HG03103 (cell line): ENCODE data around the gene TNKS1BP1.
"Not testable (repeated sequence)": the region's sequence is repeated elsewhere in the genome, so short reads cannot be mapped to it uniquely, and the experiment has no call there.

Experiments used
- ATAC-seq: cut with Tn5 transposase; IDR thresholded peaks from one replicate; pipeline ENCODE4 v1.9.1; 2021; ENCODE audit warnings: low read depth; ENCODE audit not compliant: unreplicated experiment

The TNKS1BP1 gene

DNA sequence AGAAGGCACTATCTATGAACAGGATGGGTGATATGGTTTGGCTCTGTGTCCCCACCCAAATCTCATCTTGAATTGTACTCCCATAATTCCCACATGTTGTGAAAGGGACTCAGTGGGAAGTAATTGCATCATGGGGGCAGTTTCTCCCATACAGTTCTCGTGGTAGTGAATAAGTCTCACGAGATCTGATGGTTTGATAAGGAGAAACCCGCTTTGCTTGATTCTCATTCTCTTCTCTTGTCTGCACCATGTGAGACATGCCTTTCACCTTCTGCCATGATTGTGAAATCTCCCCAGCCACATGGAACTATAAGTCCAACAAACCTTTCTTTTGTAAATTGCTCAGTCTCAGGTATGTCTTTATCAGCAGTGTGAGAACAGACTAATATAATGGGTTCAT, 28.5 kb downstream of the TNKS1BP1 start:
- ATAC-seq = not testable (repeated sequence)

DNA sequence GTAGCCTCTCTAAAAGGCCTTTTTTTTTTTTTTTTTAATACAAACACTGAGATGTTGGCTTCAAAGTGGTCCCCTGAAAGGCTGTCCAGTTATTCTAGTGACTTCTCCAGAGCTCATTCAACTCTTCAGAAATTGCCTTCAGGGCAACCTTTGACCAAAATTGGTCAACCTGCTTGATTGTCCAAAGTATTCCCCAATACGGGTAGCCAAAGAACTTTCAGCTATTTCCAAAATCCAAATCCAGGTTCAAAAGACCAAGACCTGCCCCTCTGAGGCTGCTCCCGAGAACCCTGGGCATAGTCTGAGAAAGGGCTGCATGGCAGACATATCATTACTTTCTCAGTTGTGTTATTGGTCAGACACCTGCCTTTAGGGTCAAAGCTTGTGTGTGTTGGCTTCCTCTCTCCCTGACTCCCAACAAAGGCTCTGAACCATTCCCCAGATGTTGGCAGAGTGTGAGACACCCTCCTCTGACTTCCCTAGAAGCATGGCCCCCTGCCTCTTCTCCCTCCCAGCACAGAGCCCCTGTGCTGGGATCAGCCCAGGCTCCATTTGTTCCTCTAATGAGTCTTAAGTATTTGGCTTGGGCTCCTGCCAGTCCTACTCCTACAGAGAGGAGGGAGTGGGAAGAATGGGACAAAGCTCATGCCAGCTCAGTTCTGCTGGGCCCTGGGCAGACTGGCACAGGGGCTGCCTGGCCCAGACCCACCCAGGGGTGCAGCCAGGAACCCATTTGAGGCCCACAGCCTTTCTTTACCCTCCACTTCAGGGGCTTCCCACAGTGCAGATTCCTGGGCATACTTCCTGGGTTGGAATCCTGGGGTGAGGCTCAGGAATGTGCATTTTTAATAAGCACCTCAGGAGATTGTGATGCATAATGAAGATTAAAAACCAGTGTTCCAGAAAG, 30.3 kb downstream of the TNKS1BP1 start:
- ATAC-seq = no peak

DNA sequence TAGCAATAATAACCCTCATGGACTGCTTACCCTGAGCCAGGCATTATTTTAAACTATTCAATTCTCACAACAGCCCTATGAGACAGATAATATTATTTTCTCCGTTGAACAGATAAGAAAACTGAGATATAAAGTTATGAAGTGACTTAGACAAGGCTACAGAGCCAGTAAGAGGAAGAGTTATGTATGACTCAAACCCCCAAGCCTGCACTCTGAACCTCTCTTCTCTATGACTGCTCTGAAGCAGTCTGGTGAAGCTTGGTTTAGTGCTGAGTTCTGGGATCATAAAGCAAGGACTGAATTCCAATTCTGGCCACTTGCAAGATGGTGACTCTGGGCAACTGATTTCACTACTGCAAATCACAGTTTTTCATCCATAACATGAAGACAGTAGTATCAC, 34.5 kb downstream of the TNKS1BP1 start:
- ATAC-seq = no peak

DNA sequence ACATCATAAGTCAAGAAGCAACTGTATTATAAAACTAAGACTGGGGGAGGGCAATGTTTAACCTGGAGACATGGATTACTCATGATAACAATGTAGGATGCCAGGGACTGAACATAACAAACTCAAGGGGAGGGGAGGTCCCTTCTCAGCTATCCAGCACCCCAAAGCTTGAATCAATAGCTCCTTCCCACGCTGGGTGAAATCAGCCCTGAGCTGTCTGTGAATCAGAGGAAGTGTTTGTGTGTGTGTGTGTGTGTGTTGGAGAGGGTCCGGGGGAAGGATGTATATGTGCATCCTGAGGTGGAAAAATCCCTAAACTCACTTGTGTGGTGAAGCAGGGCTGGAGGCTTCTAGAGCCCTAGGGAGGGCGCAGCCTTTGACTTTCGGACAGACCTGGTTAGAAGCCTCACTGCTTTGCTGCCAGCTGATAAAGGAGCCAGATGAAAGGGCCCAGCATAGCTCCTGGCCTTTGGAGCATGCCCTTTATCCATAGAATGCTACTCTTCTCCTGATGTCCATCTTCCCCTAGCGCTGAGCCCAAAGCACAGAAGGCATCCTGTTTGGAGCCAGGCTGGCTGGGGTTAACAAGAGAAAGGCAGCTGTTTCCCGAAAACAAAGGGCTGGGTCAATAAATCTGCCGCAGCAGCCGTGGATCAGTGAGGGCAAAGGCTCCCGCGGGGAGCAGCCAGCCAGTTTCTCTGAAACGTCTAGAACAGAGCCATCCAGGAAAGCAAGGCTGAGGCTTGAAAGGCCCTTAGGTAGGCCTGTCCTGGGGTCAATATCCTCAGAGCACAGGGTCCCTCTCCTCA, 35.8 kb downstream of the TNKS1BP1 start:
- ATAC-seq = no peak

DNA sequence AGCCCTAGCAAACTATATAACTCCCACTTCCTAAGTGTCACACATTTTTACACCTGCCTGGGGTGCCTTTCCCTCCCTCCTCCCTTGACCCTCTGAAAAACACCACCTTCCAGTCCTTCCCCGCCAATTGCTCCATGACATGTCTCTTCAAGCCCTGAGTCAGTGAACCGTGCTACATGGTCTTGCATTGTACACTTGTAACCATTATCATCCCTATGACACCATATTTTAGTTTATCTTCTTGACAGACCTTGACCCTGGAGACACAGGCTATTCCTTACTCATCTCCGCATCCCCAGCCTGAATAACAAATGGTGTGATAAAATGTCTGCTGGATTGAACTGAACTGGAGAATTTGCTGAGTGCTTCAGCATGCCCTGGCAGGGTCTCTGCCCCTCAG, 36.9 kb downstream of the TNKS1BP1 start:
- ATAC-seq = no peak

DNA sequence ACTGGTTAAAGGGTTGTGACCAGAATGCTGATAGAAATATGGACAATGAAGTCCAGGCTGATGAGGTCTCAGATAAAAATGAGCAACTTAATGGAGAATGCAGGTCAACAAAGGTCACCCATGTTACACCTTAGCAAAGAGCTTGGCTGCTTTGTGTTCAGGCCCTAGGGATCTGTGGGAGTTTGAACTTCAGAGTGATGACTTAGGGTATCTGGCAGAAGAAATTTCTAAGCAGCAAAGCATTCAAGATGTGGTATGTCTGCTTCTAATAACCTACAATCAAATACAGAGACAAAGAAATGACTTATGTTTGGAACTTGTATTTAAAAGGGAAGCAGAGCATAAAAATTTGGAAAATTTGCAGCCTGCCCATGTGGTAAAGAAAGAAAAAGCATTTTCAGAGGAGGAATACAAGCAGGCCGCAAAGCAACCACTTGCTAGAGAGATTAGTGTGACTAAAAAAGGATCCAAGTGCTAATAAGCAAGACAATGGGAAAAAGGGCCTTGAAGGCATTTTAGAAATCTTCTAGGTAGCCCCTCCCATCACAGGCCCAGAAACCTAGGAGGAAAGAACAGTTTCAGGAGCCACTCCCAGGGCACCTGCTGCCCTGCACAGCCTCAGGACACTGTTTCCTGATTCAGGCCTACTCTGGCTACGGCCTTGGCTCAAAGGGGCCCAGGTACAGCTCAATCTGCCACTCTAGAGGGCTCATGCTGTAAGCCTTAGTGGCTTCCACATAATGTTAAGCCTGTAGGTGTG, 41.3 kb downstream of the TNKS1BP1 start:
- ATAC-seq = no peak

DNA sequence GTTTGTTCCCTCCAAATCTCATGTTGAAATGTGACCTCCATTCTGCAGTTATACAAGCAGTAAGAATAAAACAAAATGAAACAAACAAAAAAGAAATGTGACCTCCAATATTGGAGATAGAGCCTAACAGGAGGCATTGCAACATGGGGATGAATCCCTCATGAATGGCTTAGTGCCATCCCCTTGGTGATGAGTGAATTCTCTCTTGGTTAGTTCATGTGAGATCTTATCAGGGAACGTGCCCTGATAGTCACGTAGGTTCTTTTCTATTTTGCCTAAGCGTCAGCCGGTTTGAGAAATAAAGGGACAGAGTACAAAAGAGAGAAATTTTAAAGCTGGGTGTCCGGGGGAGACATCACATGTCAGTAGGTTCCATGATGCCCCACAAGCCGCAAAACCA, 43.2 kb downstream of the TNKS1BP1 start:
- ATAC-seq = not testable (repeated sequence)

DNA sequence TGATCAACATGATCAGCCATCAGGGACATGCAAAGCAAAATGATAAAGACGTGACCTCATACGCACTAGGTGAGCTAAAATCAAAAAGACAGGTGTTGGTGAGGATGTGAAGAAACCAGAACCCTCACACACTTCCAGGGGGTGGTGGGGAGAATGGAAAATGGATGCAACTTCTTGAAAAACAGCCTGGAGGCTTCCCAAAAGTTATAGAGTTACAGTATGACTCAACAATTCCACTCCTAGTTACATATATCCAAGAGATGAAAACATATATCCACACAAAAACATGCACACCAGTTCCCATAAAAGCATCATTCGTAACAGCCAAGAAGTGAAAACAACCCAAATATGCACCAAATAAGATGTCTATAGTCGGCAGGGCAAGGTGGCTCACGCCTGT, 45.6 kb downstream of the TNKS1BP1 start:
- no peak for ATAC-seq

DNA sequence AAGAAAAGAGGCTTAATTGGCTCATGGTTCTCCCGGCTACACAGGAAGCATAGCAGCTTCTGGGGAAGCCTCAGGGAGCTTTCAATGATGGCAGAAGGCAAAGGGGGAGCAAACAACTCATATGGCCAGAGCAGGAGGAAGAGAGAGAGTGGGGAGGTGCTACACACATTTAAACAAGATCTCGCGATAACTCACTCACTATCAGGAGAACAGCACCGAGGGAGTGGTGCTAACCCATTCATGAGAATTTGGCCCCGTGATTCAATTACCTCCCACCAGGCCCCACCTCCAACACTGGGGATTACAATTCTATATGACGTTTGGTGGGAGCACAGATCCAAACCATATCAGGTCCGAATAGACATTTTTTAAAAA, 46.0 kb downstream of the TNKS1BP1 start:
- ATAC-seq = no peak

DNA sequence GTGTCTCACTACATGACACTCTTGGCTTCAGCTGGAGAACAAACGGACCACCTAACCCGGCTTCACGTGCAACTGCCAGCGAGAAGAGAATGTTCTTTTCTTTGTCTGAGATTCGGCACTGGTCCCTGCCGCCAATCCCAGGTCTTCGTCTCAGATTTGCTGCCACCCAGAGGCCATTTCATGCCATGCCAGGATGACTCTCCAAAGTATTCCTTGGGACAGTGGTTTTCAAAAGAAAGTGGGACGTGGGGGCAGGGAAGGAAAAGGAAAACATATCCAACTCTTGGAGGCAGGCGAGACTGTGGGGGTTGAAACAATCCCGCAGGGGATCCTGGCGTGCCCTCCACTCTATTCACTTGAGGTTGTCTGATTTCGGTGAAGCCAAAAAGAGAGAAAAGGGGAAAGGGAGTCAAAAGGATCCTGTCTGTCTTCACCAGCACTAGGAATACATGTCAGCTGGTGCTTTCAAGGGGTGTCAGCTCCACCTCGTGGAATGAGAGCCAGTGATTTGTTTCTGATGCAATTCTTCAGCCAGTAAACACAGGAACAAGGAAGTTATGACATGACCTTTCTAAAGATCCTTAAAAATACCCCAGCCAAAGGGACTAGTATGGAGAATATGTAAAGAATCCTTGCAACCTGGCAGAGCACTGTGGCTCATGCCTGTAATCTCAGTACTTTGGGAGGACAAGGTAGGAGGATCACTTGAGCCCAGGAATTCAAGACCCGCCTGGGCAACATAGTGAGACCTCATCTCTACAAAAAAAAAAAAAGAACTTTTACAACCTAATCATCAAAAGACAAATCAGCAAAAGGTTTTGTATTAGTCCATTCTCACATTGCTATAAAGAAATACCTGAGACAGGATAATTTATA, 46.7 kb downstream of the TNKS1BP1 start:
- peak; percentile 80 for ATAC-seq

DNA sequence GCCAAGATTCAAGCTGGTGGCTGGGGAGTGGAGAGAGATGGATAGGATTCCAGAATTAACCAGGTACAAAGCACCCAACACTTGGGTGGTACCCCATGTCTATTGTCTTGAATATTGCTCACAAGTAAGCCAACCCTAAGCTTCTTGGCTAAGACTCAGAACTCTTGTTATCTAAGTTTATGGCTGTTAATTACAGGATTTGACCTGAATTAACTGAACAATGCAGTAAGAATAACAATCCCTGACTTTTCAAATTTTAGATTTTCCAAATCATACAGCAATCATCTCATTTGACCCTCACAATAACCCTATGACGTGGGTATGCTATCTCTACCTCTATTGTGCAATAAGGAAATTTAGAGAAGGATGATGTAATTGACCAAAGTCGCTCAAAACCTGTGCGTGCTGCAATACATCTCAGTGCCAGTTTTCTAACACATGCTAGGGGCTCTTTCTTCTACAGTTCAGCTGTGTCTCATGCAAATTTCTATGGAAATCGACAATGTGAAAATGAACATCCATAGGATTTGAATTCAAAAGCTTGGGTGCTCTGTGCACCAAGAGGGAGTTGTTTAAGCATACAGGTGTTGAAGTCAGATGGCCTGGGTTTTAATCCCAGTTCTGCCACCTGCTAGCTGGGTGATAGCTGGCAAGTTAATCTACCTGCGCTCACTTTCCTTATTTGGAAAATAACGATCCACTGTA, 47.6 kb downstream of the TNKS1BP1 start:
- ATAC-seq = no peak

DNA sequence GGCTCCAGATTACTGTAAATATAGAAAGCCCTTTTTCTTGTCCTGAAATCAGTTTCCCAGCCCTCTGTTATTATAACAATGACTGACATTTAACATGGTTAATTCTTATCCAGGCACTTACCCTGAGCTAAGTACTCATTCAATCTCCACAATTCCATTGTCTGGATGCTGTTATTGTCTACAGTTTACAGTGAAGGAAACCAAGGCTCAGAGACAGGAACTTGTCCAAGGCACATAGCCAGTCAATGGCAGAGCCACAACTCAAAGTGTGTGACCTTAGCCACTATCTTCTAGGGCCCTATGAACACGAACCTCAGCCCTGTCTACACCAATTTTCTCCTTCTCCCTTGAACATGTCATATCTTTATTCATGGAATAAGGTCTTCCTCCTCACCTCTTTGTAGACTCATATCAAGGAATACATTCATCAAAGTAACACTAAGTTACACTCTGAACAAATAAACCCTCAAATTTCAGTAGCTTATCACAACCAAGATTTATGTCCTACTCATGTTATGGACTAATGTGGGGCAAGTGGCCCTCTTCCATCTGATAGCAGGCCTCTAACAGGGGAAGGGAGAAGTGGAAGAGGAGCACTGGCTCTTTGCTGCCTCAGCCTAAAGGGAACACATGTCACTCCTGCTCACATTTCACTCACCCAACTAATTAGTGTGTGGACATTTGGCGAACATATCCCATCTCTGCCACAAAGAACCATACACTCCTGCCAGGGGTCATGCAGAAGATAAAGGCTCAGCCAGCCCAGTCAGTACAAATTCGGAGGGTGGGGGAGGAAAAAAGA, 48.4 kb downstream of the TNKS1BP1 start:
- ATAC-seq = no peak

DNA sequence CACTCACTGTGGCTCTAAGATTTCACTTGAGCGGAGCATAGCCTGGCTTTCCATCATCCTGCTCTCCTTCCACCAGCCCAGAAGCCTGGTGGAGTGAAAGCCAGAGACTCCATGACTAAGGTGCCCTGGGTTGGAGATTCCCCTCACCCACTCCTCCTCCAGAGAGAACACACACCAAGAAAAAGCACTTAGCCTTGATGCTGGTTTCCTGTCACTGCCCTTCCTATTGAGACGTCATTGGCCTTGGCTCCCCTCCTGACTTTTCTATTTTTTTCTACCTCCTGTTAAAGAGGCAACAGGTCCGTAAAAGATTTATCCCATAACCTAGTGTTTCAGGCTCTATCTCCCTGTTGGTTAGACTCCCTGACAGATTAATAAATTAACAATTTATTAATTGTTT, 49.2 kb downstream of the TNKS1BP1 start:
- ATAC-seq = no peak

DNA sequence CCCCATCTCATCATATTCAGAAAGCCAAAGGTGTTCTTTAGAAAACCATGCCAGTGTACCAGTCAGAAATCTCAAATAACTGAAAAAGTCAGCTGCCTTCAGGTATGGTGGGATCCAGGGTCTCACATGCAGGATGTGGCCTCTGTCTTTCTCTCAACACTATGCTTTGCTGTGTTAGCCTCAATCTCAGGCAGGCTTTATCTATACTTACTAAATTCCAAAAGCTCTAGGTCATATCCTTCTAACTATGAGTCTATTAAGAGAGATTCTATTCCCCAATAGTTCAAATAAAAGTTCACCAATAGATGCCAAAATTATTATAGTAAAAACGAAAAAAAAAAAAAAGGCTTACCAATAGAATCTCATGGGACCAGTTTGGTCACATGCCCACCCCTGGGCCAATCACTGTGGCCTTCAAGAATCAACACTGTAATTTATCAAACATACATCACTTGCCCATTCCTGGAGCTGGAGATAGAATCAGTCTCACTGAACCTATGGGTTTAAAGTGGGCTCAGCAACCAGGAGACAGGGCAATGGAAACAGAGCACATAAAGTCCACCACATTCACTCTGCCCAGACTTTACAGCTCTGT, 49.8 kb downstream of the TNKS1BP1 start:
- no peak for ATAC-seq

DNA sequence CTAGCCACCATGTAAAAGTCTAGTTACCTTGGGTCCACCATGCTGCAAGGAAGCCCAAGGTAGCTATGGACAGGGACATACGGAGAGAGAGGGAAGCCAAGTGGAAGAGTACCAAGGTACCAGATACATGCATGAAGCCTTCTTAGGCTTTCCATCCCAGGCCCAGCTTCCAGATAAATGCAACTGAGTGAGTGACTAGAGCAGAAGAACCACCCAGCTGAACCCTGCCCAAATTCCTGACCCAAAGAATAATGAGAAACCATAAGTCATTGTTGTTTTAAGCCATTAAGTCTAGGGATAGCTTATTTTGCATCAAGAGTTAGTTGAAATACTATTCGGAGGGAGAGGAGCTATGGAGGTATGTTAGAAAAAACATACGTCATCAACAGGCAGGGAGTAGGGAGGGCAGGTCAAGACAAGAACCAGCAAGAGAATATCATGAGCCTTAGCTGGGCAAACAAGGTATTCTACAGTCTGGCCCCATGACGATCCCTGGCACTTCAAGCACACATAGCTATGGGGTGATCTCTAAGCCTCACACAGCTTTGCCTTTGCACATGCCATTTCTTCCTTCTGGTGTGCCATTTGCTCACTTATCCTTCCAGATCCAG, 51.2 kb downstream of the TNKS1BP1 start:
- no peak for ATAC-seq

DNA sequence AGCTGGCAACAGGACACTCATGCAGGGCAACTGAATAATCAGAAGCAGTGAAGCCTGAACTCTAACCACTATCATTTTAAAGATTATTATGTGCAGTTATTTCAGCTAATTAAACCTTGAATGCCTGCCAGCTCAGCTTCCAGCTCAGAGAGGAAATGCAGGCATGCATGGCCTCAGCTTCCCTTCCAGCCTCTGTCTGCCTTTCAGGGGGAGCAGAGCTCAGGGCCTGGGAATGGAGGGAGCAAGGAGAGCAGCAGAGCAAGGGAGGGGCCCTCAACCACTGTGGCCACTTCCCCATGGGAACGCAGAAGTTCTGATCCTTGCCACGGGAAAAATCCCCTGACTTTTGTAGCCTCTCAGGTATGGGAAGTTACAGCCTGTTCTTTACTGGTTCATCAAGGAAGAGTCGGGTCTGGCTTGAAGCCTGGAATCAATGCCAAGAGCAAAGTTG, 55.2 kb downstream of the TNKS1BP1 start:
- no peak for ATAC-seq

DNA sequence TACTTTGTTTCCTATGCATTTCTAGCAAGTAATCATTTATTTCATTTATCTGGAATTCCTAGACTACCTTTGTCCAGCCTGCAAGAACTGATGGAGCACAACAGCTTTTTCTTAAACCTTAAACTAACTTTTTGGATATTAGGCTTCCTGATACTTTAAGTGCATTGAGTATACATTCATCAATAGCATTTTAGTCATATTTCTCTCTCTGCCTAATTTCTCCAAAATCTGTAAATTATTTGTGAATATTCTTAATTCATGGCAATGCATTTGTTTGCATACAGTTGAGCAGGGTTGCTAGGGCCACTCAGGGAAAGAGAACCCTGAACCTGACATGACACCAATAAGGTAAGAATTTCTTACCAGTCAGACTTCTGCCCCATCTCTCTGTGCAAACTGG, 58.6 kb downstream of the TNKS1BP1 start:
- ATAC-seq = no peak

DNA sequence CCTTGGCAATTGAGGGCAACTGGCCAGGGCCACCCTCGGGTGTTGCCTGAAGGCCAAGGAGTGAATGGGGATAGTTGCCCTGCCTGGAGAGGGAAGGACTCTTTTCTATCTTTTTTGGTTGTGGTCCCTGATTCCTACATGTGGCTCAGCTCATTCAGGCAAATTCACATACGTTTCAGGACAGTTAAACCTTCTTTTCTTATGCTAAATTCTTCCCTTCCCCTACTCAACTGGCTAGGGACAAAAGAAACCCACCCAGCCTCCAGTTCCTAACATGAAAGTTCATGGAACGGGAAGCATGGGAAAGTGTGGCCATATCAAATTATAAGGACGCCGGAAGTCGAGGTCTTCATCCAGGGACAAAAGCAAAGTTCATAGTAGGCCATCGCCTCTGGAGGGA, 61.4 kb downstream of the TNKS1BP1 start:
- ATAC-seq = no peak
